ENCODE results near the gene NRXN2.

DNA sequence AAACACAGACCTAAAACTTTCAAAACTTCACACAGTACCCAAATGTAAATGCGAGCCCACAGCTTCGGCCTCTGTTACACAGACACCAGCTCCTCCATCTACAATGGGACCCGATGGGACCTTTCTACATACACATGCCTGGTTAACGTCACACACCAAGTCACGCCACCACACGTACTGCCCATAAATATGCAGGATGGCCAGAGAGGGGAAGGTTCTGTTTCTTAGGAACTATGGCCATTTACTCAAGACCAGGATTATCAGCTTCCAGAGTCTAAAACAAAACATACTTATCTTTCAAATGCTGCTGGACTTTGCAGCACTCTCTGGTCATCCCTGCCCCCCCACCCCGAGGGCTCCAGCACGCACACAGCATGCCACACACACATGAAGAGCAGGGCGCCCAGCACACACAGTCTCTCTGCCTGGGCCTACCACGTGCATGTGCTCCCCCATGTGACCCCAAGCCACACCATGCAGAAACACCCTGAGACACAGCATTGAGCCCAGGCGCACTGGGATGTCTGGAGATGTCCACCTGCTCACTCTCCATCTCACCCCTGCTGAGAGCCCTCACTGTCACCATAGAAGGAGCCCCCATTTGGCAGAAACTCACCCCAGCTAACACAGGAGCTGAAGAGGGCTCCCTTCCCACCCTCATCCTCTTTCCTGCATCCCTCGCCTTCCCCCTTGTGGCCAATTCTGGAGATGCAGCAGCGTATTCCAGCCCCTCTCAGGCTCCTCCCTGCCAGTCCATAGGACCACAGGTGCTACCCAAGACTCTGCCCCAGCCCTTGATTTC, 70.2 kb downstream of the NRXN2 start:
- TF ChIP-seq, protein P1, sequence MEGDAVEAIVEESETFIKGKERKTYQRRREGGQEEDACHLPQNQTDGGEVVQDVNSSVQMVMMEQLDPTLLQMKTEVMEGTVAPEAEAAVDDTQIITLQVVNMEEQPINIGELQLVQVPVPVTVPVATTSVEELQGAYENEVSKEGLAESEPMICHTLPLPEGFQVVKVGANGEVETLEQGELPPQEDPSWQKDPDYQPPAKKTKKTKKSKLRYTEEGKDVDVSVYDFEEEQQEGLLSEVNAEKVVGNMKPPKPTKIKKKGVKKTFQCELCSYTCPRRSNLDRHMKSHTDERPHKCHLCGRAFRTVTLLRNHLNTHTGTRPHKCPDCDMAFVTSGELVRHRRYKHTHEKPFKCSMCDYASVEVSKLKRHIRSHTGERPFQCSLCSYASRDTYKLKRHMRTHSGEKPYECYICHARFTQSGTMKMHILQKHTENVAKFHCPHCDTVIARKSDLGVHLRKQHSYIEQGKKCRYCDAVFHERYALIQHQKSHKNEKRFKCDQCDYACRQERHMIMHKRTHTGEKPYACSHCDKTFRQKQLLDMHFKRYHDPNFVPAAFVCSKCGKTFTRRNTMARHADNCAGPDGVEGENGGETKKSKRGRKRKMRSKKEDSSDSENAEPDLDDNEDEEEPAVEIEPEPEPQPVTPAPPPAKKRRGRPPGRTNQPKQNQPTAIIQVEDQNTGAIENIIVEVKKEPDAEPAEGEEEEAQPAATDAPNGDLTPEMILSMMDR (conservative IDR thresholded peaks at IDR 0.05): peak; percentile 92
- no peak for TF ChIP-seq ZFX (IDR thresholded peaks at IDR 0.05)

Measured in C4-2B (cell line).